ENCODE measurements around the gene ATP2C2. TPM values are rescaled to one million over a fixed set of nuclear protein-coding genes. Genes with fewer than 3 reads are reported as not detected.

The ATP2C2 gene
- total RNA-seq, 1 experiment from 2014 or later: 4.3 TPM

DNA sequence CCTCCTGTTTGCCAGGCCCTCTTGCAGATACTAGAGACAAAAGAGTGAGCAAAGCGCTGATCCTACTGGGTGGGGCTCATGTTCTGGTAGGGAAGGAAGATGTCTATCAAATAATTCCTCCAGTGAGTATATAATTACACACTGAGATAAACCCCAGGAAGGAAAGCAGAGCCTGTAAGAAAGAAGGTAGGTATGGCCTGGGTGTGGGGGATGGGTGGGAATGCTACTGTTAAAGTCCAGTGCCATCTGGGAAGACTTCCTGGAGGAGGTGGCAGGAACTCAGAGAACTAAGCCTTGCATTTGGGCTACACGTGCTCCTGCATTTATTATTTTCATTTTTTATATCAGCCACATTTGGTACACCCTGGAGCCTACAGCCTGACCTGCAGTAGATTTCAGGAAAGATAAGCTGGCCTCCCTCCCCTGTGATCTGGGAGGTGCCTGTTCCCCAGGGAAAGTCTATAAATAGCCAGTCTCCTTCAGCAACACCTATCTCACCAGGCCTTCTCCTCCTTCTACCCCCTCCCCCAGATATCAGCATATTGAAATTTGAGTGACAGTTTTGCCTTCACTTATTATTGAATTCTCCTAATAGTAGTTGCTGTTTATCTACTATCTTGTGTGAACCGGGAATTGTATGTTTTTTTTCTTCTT is 11.5 kb downstream of the ATP2C2 start:
- Mint-ChIP-seq H3K4me3 (no peak overlapping the region), H3K9me3 (peaks cover 14% of the 10 kb centered on the region), H3K27ac (no peak overlapping the region), H3K27me3 (ENCODE audit: low read depth) (no peaks in the 10 kb centered on the region), H3K4me1 (peaks cover 24% of the 10 kb centered on the region), H3K36me3 (peaks cover 4% of the 10 kb centered on the region)
- ChIA-PET CTCF (interaction anchor here (0.9 kb wide), 1 partner anchor 72 kb away, joined by 3 read pairs; no protein-coding TSS in a partner anchor), POLR2A (no interaction called here)
- peak; percentile 34 for ATAC-seq
- DNase-seq (ENCODE audit: low spot score): no peak
- TF ChIP-seq, protein P1, sequence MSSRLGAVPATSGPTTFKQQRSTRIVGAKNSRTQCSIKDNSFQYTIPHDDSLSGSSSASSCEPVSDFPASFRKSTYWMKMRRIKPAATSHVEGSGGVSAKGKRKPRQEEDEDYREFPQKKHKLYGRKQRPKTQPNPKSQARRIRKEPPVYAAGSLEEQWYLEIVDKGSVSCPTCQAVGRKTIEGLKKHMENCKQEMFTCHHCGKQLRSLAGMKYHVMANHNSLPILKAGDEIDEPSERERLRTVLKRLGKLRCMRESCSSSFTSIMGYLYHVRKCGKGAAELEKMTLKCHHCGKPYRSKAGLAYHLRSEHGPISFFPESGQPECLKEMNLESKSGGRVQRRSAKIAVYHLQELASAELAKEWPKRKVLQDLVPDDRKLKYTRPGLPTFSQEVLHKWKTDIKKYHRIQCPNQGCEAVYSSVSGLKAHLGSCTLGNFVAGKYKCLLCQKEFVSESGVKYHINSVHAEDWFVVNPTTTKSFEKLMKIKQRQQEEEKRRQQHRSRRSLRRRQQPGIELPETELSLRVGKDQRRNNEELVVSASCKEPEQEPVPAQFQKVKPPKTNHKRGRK (CRISPR knock-in tag; IDR thresholded peaks at IDR 0.05; ENCODE audit: borderline replicate concordance): no peak
- TF ChIP-seq, protein P2, sequence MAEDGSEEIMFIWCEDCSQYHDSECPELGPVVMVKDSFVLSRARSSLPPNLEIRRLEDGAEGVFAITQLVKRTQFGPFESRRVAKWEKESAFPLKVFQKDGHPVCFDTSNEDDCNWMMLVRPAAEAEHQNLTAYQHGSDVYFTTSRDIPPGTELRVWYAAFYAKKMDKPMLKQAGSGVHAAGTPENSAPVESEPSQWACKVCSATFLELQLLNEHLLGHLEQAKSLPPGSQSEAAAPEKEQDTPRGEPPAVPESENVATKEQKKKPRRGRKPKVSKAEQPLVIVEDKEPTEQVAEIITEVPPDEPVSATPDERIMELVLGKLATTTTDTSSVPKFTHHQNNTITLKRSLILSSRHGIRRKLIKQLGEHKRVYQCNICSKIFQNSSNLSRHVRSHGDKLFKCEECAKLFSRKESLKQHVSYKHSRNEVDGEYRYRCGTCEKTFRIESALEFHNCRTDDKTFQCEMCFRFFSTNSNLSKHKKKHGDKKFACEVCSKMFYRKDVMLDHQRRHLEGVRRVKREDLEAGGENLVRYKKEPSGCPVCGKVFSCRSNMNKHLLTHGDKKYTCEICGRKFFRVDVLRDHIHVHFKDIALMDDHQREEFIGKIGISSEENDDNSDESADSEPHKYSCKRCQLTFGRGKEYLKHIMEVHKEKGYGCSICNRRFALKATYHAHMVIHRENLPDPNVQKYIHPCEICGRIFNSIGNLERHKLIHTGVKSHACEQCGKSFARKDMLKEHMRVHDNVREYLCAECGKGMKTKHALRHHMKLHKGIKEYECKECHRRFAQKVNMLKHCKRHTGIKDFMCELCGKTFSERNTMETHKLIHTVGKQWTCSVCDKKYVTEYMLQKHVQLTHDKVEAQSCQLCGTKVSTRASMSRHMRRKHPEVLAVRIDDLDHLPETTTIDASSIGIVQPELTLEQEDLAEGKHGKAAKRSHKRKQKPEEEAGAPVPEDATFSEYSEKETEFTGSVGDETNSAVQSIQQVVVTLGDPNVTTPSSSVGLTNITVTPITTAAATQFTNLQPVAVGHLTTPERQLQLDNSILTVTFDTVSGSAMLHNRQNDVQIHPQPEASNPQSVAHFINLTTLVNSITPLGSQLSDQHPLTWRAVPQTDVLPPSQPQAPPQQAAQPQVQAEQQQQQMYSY (CRISPR knock-in tag; IDR thresholded peaks at IDR 0.05): no peak
- TF ChIP-seq, protein P3, sequence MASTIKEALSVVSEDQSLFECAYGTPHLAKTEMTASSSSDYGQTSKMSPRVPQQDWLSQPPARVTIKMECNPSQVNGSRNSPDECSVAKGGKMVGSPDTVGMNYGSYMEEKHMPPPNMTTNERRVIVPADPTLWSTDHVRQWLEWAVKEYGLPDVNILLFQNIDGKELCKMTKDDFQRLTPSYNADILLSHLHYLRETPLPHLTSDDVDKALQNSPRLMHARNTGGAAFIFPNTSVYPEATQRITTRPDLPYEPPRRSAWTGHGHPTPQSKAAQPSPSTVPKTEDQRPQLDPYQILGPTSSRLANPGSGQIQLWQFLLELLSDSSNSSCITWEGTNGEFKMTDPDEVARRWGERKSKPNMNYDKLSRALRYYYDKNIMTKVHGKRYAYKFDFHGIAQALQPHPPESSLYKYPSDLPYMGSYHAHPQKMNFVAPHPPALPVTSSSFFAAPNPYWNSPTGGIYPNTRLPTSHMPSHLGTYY (CRISPR knock-in tag; IDR thresholded peaks at IDR 0.05): no peak
- TF ChIP-seq NR1H2 (CRISPR knock-in tag; IDR thresholded peaks at IDR 0.05): no peak
- TF ChIP-seq KAT7 (CRISPR knock-in tag; IDR thresholded peaks at IDR 0.05; ENCODE audit: borderline replicate concordance): no peak
- TF ChIP-seq ATF1 (CRISPR knock-in tag; IDR thresholded peaks at IDR 0.05): no peak
- TF ChIP-seq TEAD1 (CRISPR knock-in tag; IDR thresholded peaks at IDR 0.05): no peak
- TF ChIP-seq, protein P4, sequence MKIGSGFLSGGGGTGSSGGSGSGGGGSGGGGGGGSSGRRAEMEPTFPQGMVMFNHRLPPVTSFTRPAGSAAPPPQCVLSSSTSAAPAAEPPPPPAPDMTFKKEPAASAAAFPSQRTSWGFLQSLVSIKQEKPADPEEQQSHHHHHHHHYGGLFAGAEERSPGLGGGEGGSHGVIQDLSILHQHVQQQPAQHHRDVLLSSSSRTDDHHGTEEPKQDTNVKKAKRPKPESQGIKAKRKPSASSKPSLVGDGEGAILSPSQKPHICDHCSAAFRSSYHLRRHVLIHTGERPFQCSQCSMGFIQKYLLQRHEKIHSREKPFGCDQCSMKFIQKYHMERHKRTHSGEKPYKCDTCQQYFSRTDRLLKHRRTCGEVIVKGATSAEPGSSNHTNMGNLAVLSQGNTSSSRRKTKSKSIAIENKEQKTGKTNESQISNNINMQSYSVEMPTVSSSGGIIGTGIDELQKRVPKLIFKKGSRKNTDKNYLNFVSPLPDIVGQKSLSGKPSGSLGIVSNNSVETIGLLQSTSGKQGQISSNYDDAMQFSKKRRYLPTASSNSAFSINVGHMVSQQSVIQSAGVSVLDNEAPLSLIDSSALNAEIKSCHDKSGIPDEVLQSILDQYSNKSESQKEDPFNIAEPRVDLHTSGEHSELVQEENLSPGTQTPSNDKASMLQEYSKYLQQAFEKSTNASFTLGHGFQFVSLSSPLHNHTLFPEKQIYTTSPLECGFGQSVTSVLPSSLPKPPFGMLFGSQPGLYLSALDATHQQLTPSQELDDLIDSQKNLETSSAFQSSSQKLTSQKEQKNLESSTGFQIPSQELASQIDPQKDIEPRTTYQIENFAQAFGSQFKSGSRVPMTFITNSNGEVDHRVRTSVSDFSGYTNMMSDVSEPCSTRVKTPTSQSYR (CRISPR knock-in tag; IDR thresholded peaks at IDR 0.05): no peak
- TF ChIP-seq, protein P5, sequence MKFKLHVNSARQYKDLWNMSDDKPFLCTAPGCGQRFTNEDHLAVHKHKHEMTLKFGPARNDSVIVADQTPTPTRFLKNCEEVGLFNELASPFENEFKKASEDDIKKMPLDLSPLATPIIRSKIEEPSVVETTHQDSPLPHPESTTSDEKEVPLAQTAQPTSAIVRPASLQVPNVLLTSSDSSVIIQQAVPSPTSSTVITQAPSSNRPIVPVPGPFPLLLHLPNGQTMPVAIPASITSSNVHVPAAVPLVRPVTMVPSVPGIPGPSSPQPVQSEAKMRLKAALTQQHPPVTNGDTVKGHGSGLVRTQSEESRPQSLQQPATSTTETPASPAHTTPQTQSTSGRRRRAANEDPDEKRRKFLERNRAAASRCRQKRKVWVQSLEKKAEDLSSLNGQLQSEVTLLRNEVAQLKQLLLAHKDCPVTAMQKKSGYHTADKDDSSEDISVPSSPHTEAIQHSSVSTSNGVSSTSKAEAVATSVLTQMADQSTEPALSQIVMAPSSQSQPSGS (CRISPR knock-in tag; IDR thresholded peaks at IDR 0.05; ENCODE audit: borderline replicate concordance, low read depth): no peak
- TF ChIP-seq, protein P6, sequence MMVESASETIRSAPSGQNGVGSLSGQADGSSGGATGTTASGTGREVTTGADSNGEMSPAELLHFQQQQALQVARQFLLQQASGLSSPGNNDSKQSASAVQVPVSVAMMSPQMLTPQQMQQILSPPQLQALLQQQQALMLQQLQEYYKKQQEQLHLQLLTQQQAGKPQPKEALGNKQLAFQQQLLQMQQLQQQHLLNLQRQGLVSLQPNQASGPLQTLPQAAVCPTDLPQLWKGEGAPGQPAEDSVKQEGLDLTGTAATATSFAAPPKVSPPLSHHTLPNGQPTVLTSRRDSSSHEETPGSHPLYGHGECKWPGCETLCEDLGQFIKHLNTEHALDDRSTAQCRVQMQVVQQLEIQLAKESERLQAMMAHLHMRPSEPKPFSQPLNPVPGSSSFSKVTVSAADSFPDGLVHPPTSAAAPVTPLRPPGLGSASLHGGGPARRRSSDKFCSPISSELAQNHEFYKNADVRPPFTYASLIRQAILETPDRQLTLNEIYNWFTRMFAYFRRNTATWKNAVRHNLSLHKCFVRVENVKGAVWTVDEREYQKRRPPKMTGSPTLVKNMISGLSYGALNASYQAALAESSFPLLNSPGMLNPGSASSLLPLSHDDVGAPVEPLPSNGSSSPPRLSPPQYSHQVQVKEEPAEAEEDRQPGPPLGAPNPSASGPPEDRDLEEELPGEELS (CRISPR knock-in tag; IDR thresholded peaks at IDR 0.05): no peak
- TF ChIP-seq GABPB1 (CRISPR knock-in tag; IDR thresholded peaks at IDR 0.05): no peak
- no peak for TF ChIP-seq RORB (CRISPR knock-in tag; IDR thresholded peaks at IDR 0.05)
- TF ChIP-seq, protein P7, sequence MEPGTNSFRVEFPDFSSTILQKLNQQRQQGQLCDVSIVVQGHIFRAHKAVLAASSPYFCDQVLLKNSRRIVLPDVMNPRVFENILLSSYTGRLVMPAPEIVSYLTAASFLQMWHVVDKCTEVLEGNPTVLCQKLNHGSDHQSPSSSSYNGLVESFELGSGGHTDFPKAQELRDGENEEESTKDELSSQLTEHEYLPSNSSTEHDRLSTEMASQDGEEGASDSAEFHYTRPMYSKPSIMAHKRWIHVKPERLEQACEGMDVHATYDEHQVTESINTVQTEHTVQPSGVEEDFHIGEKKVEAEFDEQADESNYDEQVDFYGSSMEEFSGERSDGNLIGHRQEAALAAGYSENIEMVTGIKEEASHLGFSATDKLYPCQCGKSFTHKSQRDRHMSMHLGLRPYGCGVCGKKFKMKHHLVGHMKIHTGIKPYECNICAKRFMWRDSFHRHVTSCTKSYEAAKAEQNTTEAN (CRISPR knock-in tag; IDR thresholded peaks at IDR 0.05): no peak
- no peak for TF ChIP-seq CBFB (CRISPR knock-in tag; IDR thresholded peaks at IDR 0.05; ENCODE audit: low read depth)
- TF ChIP-seq, protein P8, sequence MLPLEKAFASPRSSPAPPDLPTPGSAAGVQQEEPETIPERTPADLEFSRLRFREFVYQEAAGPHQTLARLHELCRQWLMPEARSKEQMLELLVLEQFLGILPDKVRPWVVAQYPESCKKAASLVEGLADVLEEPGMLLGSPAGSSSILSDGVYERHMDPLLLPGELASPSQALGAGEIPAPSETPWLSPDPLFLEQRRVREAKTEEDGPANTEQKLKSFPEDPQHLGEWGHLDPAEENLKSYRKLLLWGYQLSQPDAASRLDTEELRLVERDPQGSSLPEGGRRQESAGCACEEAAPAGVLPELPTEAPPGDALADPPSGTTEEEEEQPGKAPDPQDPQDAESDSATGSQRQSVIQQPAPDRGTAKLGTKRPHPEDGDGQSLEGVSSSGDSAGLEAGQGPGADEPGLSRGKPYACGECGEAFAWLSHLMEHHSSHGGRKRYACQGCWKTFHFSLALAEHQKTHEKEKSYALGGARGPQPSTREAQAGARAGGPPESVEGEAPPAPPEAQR (CRISPR knock-in tag; IDR thresholded peaks at IDR 0.05): no peak
- TF ChIP-seq OVOL2 (CRISPR knock-in tag; IDR thresholded peaks at IDR 0.05; ENCODE audit: borderline replicate concordance): no peak
- TF ChIP-seq, protein P9, sequence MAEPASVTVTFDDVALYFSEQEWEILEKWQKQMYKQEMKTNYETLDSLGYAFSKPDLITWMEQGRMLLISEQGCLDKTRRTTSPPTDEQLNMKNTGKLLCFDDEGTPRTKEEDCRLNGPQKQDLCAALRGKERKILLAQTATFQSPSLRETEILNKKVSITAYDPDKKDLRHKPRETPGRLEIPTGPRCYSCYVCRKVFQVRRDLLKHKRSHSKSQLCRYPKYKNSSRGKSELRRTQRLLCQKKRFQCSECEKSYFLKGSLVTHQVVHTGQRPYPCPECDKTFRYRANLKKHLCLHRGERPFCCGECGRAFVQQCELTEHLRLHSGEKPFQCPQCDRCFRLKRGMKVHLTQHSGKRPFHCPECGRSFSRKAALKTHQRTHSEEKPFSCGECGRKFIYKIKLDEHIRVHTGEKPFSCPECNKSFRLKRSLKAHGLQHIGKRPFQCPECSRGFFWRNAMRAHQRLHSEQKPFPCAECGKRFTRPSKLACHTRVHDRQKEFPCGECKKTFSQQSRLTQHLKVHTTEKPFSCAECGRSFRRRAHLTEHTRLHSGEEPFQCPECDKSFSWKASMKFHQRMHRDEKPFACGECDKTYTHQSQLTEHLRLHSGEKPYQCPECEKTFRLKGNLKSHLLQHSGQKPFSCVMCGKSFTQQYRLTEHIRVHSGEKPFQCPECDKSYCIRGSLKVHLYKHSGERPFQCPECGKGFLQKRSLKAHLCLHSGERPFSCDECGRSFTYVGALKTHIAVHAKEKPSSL (CRISPR knock-in tag; conservative IDR thresholded peaks at IDR 0.05): no peak
- no peak for TF ChIP-seq ZNF423 (CRISPR knock-in tag; IDR thresholded peaks at IDR 0.05)
- TF ChIP-seq TCF7 (CRISPR knock-in tag; IDR thresholded peaks at IDR 0.05; ENCODE audit: low read depth): no peak

Data from WTC11 (cell line).